Measurements from ENCODE around the gene EXOSC5. TPM values are rescaled to one million over a fixed set of nuclear protein-coding genes. Genes with fewer than 3 reads are reported as not detected.

Gene EXOSC5
- total RNA-seq, 2 experiments from 2014 or later, result 40.0 to 55.8 TPM

GRCh38 chr19:41353466-41354342 lies 43.5 kb downstream of the EXOSC5 start, which contains the start of gene TGFB1:
TGFB1 (minus strand) TSS chr19:41353922; CDS start chr19:41353044, 878 bp downstream.
- no peaks in the 10 kb centered on the region for H3K9me3 ChIP-seq (ENCODE audit: low read length)
- intact Hi-C loops (cut with micrococcal nuclease; ENCODE audit: unreplicated experiment), result loop anchor here (2.0 kb wide), 2 partner anchors 43 to 91 kb away; partner anchors contain the start of gene CCDC97
- peaks cover 42% of the 10 kb centered on the region; the same call in 1 of the 2 replicates for H3K79me2 ChIP-seq (ENCODE audit: insufficient read depth, low read depth, low read length)
- peaks cover 22% of the 10 kb centered on the region for H3K36me3 ChIP-seq (ENCODE audit: insufficient read depth, low read length)
- H3K4me2 ChIP-seq (ENCODE audit: low read length), result peak within 1 kb of the TSS; percentile 78
- H3K27ac ChIP-seq (ENCODE audit: low read depth, low read length, poor library complexity, severe bottlenecking), result peak within 1 kb of the TSS; percentile 54
- TSS peak; percentile 98 for BruUV-seq (replicated peaks)
- POLR2A ChIA-PET, result interaction anchor here (1.3 to 1.7 kb wide), 2 partner anchors 9 to 27 kb away, joined by 4 to 5 read pairs; no protein-coding TSS in a partner anchor
- no peaks in the 10 kb centered on the region for H3K9me2 ChIP-seq (ENCODE audit: insufficient read depth, low read length)
- no peak for TF ChIP-seq EZH2phosphoT487 (IDR thresholded peaks at IDR 0.05; ENCODE audit: borderline replicate concordance, low read depth, low read length)
- peak; percentile 85 for TF ChIP-seq CTCF (conservative IDR thresholded peaks at IDR 0.05; ENCODE audit: low read length)
- peak; percentile 93 for DNase-seq (ENCODE audit: low spot score)
- H3K4me3 ChIP-seq (ENCODE audit: low read depth, low read length, poor library complexity, severe bottlenecking), result peak within 1 kb of the TSS; percentile 77
- H3K4me1 ChIP-seq (ENCODE audit: insufficient read depth, low read length, poor library complexity, severe bottlenecking), result peaks cover 21% of the 10 kb centered on the region
- peak within 1 kb of the TSS; percentile 22; the same call in 1 of the 2 replicates for H2AFZ ChIP-seq (ENCODE audit: low read length)
- H4K20me1 ChIP-seq (ENCODE audit: insufficient read depth, low read length), result peaks cover 4% of the 10 kb centered on the region
- CTCF ChIA-PET (ENCODE audit: unreplicated experiment), result interaction anchor here (1.2 kb wide), 1 partner anchor 10 kb away, joined by 4 read pairs; no protein-coding TSS in a partner anchor

DNA sequence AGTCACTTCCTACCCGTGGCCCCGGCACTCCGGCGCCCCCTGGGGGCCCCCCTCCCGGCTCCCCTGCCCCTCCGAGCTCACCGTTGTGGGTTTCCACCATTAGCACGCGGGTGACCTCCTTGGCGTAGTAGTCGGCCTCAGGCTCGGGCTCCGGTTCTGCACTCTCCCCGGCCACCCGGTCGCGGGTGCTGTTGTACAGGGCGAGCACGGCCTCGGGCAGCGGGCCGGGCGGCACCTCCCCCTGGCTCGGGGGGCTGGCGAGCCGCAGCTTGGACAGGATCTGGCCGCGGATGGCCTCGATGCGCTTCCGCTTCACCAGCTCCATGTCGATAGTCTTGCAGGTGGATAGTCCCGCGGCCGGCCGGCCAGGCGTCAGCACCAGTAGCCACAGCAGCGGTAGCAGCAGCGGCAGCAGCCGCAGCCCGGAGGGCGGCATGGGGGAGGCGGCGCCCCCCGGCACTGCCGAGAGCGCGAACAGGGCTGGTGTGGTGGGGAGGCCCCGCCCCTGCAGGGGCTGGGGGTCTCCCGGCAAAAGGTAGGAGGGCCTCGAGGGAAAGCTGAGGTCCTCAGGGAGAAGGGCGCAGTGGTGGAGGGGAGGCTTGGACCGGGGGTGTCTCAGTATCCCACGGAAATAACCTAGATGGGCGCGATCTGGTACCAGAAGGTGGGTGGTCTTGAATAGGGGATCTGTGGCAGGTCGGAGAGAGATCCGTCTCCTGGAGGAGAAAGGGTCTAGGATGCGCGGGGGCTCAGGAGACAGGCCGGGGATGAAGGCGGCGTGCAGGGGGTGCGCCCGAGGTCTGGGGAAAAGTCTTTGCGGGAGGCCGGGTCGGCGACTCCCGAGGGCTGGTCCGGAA lies 44.3 kb downstream of the EXOSC5 start:
- intact Hi-C loops (cut with micrococcal nuclease; ENCODE audit: unreplicated experiment), result loop anchor here (1.0 to 2.0 kb wide), 3 partner anchors 26 to 90 kb away; partner anchors contain the start of gene CCDC97
- Histone ChIP-seq H3K27ac (ENCODE audit: low read depth, low read length, poor library complexity, severe bottlenecking) (peak overlapping the region; percentile 54), H3K36me3 (ENCODE audit: insufficient read depth, low read length) (peaks cover 28% of the 10 kb centered on the region), H2AFZ (ENCODE audit: low read length) (peak overlapping the region; percentile 22; the same call in 1 of the 2 replicates), H3K9me3 (ENCODE audit: low read length) (no peaks in the 10 kb centered on the region), H3K4me1 (ENCODE audit: insufficient read depth, low read length, poor library complexity, severe bottlenecking) (peaks cover 21% of the 10 kb centered on the region), H3K9me2 (ENCODE audit: insufficient read depth, low read length) (no peaks in the 10 kb centered on the region), H3K79me2 (ENCODE audit: insufficient read depth, low read depth, low read length) (peaks cover 42% of the 10 kb centered on the region; the same call in 1 of the 2 replicates), H3K4me2 (ENCODE audit: low read length) (peak overlapping the region; percentile 78), H4K20me1 (ENCODE audit: insufficient read depth, low read length) (peaks cover 4% of the 10 kb centered on the region), H3K4me3 (ENCODE audit: low read depth, low read length, poor library complexity, severe bottlenecking) (peak overlapping the region; percentile 77)
- ChIA-PET POLR2A (interaction anchor here (0.6 to 1.7 kb wide), 5 partner anchors 10 to 88 kb away, joined by 3 to 7 read pairs (median 4); partner anchors contain the start of gene B9D2), CTCF (ENCODE audit: unreplicated experiment) (interaction anchor here (1.0 to 1.2 kb wide), 2 partner anchors 11 to 26 kb away, joined by 4 read pairs; no protein-coding TSS in a partner anchor)
- TF ChIP-seq EZH2phosphoT487 (IDR thresholded peaks at IDR 0.05; ENCODE audit: borderline replicate concordance, low read depth, low read length) (no peak), CTCF (conservative IDR thresholded peaks at IDR 0.05; ENCODE audit: low read length) (peak; percentile 89)
- BruUV-seq (replicated peaks), result no TSS peak
- peak; percentile 82 for DNase-seq (ENCODE audit: low spot score)
